Pancreas (tissue), 10 donors: ENCODE results near the gene HOXD13. TPM values are rescaled to one million over a fixed set of nuclear protein-coding genes. Genes with fewer than 3 reads are reported as not detected.

ENCODE experiments used
- ATAC-seq, 4 donors: fragments of 200-7000 bp; cut with Tn5 transposase; one replicate each; pipeline versions ENCODE4 v1.8.0 to v1.9.1; 2020; ENCODE audit warnings: mild to moderate bottlenecking in 4 of 4, moderate library complexity in 4 of 4
- DNase-seq, 6 donors: peaks; one replicate each; pipeline ENCODE4 v3.0.0-alpha.2; 2020
- FAIRE-seq: peaks from 2 replicates; lab custom pipeline; 2012; peaks lifted over from hg19 to GRCh38; lab: Jason Lieb, UNC
- H3K27ac ChIP-seq, 4 donors: fragments of 200-600 bp; sonication (generic); 1 replicate in 3 of 4; 2 replicates in 1 of 4; pipeline versions ENCODE4 v1.5.0 to v1.8.0; 2020
- H3K27me3 ChIP-seq, 4 donors: fragments of 200-600 bp; one replicate each; pipeline ENCODE4 v1.8.0; 2021
- H3K36me3 ChIP-seq, 3 donors: fragments of 200-600 bp; sonication (generic) in 1 of 3; one replicate each; pipeline versions ENCODE4 v1.5.0 to v1.8.0; 2020 to 2021
- H3K4me1 ChIP-seq, 3 donors: fragments of 200-600 bp; one replicate each; pipeline ENCODE4 v1.8.0; 2021
- H3K4me3 ChIP-seq, 4 donors: fragments of 200-600 bp; sonication (generic) in 2 of 4; one replicate each; pipeline versions ENCODE4 v1.5.0 to v1.8.0; 2020 to 2021
- H3K9me3 ChIP-seq, 4 donors: fragments of 200-600 bp; one replicate each; pipeline ENCODE4 v1.8.0; 2021
- CTCF ChIP-seq, 4 donors: fragments of 200-600 bp; sonication (generic) in 3 of 4; IDR thresholded peaks; one replicate each; pipeline versions ENCODE4 v1.5.0 to v1.8.0; 2021; ENCODE audit warnings: antibody characterized with exemption in 4 of 4
- WGBS, 2 donors: extraction: QIAGEN DNeasy Blood & Tissue Kit; methylation state at CpG; one replicate each; pipeline ENCODE4 v1.1.7; 2013; 5-methylcytosine and 5-hydroxymethylcytosine counted together
- intact Hi-C, 3 donors: fragments of 100-400 bp; cut with DNase I; formaldehyde crosslinking; loops; one replicate each; pipeline versions ENCODE4 v1.11.1 to v1.14.2; 2022
- polyA plus RNA-seq, 2 donors: library from polyadenylated mRNA; stranded (reverse); fragments of 200-250 nt; gene quantifications; one replicate each; pipeline ENCODE4 v1.2.3, GENCODE V29; 2013
- total RNA-seq, 6 donors: library from RNA; stranded (reverse); fragmentation: NEBNext Ultra II Directional in 4 of 6; extraction: Animal tissue kit (Norgen Biotek cat#: 25700) in 4 of 6; gene quantifications; one replicate each; pipeline versions ENCODE4 v1.2.1 to v1.2.4, GENCODE V29; 2021 to 2023
- donor health status: healthy with polysubstance abuse.
- donor health status: DM: no; HTN: no; CAD: no; lungs with moderate emphysema.
- donor health status: DM: no; HTN: no; CAD: no.
- donor health status: control.
- donor health status: control.
- donor health status: Bipolar disorder and iron deficiency.
- donor health status: DM: yes; HTN: yes; CAD: no.
- donor health status: DM: no; HTN: no; CAD: no.
- donor health status: DM: no; HTN: no; CAD: no.
- donor health status: DM: yes; HTN: yes; CAD: no.

HOXD13 gene
- total and polyA plus RNA-seq, 8 donors, result not detected

GRCh38 chr2:176067589-176068418 is 24.7 kb upstream of the HOXD13 start:
- no peak for TF ChIP-seq CTCF (IDR thresholded peaks at IDR 0.05)
- Histone ChIP-seq H3K27me3 (peaks cover 7 to 60% (median 24%) of the 10 kb centered on the region in 4 donors), H3K36me3 (no peaks in the 10 kb centered on the region), H3K4me1 (peaks cover 4 to 13% (median 7%) of the 10 kb centered on the region in 3 donors), H3K9me3 (no peaks in the 10 kb centered on the region), H3K4me3 (peak overlapping the region in 3 of 4 donors; percentile 10 to 34 (median 11)), H3K27ac (no peak overlapping the region)
- peak; percentile 31 to 66 (median 58) for ATAC-seq
- 3 to 6% methylated on average over 37 to 38 of the region's 38 CpGs for WGBS, 2 donors
- intact Hi-C loops, result no loop called here
- FAIRE-seq, result no peak
- DNase-seq, result peak in 1 of 6 donors; percentile 73

- Histone ChIP-seq H3K27ac (no peak overlapping the region), H3K4me3 (no peak overlapping the region), H3K27me3 (peaks cover 7 to 66% (median 27%) of the 10 kb centered on the region in 4 donors), H3K4me1 (peaks cover 4 to 13% (median 7%) of the 10 kb centered on the region in 3 donors), H3K36me3 (no peaks in the 10 kb centered on the region), H3K9me3 (no peaks in the 10 kb centered on the region)
- intact Hi-C loops, result no loop called here
- no peak for ATAC-seq
- DNase-seq, result no peak
- 5% methylated on average over 30 of the region's 30 CpGs for WGBS, 2 donors
- TF ChIP-seq CTCF (IDR thresholded peaks at IDR 0.05), result no peak
- no peak for FAIRE-seq
Measured at GRCh38 chr2:176068419-176068832, 24.1 kb upstream of the HOXD13 start.

GRCh38 chr2:176071330-176072291 is 20.9 kb upstream of the HOXD13 start:
- H3K9me3 ChIP-seq, result no peaks in the 10 kb centered on the region
- intact Hi-C loops, result no loop called here
- ATAC-seq, result no peak
- H3K4me3 ChIP-seq, result no peak overlapping the region
- H3K36me3 ChIP-seq, result no peaks in the 10 kb centered on the region
- peak in 1 of 6 donors; percentile 63 for DNase-seq
- FAIRE-seq, result no peak
- H3K27ac ChIP-seq, result no peak overlapping the region
- peaks cover 4 to 13% (median 7%) of the 10 kb centered on the region in 3 donors for H3K4me1 ChIP-seq
- TF ChIP-seq CTCF (IDR thresholded peaks at IDR 0.05), result no peak
- H3K27me3 ChIP-seq, result peaks cover 16 to 88% (median 34%) of the 10 kb centered on the region in 4 donors
- 6 to 8% methylated on average over 51 to 58 of the region's 58 CpGs for WGBS, 2 donors

- Histone ChIP-seq H3K4me1 (peaks cover 4 to 10% (median 7%) of the 10 kb centered on the region in 3 donors), H3K9me3 (no peaks in the 10 kb centered on the region), H3K27me3 (peaks cover 23 to 89% (median 37%) of the 10 kb centered on the region in 4 donors), H3K36me3 (no peaks in the 10 kb centered on the region), H3K4me3 (no peak overlapping the region), H3K27ac (no peak overlapping the region)
- no peak for FAIRE-seq
- TF ChIP-seq CTCF (IDR thresholded peaks at IDR 0.05), result no peak
- 17 to 25% methylated on average over 5 of the region's 5 CpGs for WGBS, 2 donors
- no peak for DNase-seq
- ATAC-seq, result no peak
- intact Hi-C loops, result no loop called here
Measured at GRCh38 chr2:176072292-176072669, 20.2 kb upstream of the HOXD13 start.
